Stimulated activated CD8-positive, alpha-beta memory T cell treated with anti-CD3 and anti-CD28 coated beads, Interleukin-15, amount 100 ng/mL, for 1 hour (primary cell): ENCODE measurements around the gene HYAL1.

Source experiments
- DNase-seq: peaks from one replicate; pipeline ENCODE4 v3.0.0-alpha.2; 2020; ENCODE audit warnings: low read depth

Gene HYAL1

DNA sequence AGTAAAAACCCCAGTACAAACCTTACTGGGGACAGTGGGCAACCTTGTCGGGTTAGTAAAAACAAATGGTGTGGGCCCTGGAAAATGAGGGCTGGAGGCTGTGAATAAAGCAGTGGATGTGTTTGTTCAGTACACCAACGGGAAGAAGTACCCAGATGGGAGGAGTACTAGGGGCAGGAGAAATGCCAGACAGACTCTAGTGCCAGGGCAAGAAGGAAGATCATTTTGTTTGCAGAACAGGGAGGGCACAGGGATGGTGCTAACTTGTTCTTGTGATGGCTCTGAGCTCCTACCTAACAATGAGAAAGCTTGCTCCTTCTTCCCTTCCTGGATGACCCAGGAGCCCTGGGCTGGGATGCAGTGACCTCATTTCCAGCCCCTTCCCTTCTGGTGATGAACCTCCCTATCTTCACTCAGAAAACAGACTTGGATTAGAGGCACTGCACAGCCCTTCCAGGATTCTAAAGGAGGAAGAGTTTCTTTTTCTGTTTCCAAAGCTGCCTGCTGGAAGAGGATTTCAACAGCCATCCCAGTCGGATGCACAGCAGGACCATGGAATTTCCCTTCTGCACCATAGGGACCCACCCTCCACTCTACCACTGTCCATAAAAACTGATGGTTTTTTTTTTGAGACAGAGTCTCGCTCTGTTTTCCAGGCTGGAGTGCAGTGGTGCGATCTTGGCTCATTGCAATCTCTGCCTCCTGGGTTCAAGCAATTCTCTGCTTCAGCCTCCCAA is 31.1 kb upstream of the HYAL1 start:
- DNase-seq = no peak

DNA sequence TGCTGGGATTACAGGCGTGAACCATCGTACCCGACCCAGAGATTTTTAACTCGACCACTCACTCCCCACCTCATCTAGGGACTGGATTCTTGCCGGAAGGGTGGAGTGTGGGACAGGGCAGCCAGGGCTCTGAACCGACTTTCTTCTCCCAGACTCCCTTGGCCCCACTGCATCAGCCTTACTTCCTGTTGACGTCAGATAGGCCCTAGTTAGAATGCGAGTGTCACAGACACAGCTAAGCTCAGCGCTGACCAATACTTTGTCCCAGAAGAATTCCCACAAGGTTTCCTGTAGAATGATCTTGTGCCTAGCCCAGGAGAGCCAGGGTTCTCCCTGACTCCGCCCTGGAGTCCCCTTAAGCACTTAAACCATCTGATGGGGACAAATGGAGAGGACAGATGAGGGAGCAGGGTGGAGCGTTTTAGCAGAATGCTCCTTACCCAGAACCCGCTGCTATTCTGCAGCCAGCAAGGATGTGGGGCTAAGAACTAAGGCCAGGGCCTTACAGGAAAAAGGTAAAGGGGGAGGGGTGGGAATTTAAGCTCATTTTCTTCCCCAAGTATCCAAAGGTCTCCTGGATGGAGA is 30.5 kb upstream of the HYAL1 start:
- no peak for DNase-seq

DNA sequence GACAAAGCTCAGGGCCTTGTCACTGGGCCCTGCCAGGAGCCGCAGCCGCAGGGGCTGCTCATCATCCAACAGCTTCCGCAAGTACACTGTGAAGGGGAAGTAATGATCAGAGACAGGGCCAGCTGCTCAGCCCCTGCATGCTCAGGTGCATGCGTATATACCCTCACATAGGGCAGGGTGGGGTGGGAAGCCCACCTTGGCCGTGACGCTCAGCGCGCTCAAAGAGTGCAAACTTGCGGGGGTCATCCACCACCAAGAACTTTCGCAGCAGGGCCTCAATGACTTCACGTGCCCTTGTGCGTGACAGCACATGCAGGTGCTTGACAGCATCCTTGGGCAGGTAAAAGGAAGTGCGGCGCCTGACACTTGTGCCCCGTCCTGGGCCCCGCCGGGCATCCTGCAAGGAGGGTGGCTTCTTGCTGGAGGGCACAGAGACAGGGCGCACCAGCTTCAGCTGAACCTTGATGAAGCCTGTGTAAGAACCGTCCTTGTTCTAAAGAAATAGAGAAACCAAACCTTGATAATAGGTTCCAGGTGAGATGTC is 28.1 kb upstream of the HYAL1 start:
- no peak for DNase-seq

DNA sequence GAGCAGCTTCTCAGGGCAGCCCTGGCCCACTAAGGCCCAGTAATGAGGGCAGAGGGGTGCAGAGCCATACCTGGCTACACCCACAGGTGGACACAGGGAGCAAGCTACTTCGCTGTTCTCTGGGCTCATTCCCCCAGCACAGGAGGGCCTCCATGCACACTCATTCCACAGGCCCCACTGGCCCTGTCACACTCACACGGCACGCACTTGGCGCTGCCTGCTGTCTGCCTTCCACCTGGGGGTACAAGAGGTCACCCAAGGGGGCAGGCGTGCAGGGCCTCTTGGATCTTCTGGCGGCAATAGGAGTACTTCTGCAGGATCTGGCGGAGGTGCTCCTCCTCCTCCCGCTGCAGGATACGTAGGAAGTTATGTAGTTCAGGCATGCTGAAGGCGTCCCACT is 27.0 kb upstream of the HYAL1 start:
- DNase-seq = no peak

DNA sequence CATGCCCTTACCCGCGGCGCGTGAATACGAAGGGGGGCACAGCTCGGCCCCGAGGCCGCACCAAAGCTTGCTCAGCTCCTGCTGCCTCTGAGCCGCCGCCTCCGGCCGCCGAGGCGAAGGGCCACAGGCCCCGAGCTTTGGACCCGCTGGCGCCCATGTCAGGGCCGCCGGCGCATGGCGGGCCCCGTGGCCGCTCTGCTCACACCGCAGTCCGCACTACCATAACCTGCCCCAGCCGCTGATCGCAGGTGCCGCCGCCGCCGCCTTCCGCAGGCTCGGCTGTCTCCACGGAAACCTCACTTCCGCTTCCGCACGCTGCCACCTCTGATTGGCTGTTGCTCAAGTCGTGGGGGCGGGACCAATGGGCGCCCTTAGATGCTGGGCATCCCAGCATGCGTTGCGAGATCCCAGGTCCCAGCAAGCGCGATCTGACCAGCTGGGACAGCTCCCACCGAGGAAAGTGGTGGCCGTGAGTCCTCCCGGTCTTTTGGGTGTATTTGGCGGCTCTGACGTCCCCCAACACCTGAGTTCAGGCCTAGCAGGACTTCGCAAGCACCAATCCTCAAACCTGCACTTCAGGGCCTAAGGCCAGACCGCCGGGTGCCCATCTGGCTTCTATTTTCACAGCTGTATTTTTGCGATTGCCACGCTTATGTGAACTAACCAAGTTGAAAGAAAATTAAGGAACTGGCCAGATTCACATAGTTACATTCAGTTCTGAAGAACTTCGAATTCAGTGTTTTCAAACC is 24.7 kb upstream of the HYAL1 start, which contains the start of gene TUSC2:
Gene TUSC2 (minus strand): TSS at position 281 of the 749 bp plus-strand sequence. CDS start 124 bp downstream, at position 157.
- DNase-seq = peak; percentile 91

DNA sequence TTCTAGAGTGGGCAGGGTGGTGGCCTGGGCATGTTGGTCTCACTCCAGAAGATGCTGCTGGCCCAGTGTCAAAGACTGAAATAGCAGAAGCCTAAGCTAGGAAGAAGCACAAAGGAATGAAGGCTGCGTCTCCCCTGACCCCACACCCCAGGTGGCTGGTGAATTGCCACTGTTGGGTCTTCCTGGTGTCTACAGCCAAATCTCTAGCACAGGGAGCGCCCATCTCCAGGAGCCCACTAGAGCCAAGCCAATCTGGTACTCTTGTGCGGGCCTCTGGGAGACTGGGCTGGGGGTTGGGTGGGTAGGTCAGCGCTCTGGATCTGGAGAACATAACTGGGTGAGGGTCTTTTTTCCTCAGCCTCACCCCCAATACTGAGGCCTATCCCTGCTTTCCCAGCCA is 23.8 kb upstream of the HYAL1 start:
- DNase-seq = no peak

DNA sequence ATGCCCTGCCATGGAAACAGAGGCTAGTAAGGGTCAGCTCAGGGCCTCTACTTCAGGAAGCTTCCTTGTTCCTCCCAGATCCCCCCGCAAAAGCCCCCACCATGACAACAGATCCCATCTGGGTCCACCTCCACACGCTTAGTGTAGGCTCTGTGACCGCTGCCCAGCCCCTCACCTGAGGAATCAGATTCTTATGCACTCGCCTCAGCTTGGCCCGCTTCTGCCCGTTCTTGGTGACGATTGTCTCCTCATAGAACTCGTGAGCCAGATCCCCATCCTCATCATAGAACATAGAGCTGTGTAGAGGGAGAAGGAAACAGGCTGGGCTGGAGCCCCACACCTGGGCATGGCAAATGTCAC is 22.8 kb upstream of the HYAL1 start:
- no peak for DNase-seq

DNA sequence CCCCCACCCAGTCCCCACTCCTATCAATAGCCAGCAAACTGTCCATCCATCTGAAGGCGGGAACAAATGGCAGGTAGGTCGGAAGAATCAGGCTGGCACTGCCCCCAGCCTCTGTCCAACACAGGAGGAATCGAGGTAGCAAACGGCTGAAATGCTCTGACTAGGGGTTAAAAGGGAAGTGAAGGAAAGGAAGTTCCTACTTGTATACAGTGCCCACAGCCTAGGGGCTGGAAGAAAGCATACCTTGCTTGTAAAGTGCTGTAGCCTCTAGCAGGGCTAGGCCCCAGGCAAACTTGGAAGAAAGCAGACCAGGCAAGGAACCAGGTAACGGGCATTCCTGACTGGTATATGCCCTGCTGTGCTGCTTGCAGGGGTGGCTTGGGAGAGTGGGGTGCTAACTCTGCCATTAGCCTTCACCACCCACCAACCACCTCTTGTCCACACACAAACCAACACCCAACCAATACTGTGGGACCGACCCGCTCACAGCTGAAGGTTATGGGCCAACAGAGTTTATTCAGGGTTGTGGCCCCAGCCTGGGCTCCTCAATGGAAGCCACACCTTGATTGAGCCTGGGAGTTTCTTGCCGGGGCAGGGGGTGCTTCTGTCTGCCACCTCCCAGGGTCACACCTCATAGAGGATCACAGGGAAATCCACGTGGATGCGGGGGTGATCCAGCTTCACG is 22.3 kb upstream of the HYAL1 start:
- no peak for DNase-seq

DNA sequence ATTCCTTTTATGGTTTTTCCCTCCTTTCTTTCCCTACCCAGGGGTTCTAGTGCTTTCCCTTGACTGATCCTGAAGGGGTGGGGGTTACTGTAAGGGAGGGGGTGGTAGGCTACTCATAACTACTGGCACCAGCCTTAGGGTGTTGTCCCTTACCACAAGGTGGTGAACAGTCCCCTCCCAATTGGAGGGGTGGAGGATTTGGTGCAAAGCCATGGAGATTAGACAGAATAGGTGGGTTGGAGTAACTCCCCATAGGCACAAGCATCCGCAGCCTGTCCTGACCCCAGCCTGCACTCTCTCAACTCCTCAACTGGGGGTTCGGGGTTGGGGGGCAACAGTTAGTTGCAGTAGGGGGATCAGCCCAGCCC is 21.7 kb upstream of the HYAL1 start:
- no peak for DNase-seq

DNA sequence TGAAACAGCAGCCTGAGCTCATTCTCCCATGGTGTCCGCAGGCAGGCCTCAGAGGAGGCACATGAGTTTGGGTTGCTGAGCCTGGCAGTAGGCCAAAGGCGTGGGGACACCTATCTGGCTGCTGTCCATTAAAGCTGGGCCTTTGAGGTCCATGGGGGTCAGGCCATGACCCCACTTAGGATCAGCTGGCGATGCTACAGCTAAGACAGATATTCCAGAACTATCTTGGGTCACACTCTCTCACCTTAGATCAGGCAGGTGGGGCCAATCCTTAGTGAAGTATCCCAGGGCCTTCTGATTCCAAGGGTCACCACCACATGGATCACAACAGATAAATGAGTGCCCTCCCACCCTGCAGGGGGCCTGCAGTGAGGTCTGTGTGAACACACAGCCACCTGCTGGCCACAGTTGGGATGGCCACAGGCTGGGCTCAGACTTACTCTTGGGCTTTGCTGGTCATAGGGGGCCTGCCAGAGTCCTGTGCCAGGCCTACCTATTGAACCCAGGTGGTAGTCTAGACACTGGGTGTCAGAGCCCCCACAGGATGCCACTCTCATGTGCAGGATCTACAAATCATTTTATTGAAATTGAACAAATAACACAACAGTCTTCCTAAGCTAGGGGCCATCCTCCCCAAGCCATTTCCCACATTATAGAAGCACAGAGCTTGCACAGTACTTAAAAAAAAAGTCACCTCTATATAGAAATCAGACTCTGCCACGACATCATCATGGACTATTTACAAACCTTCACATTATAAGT is 21.2 kb upstream of the HYAL1 start:
- peak; percentile 36 for DNase-seq

DNA sequence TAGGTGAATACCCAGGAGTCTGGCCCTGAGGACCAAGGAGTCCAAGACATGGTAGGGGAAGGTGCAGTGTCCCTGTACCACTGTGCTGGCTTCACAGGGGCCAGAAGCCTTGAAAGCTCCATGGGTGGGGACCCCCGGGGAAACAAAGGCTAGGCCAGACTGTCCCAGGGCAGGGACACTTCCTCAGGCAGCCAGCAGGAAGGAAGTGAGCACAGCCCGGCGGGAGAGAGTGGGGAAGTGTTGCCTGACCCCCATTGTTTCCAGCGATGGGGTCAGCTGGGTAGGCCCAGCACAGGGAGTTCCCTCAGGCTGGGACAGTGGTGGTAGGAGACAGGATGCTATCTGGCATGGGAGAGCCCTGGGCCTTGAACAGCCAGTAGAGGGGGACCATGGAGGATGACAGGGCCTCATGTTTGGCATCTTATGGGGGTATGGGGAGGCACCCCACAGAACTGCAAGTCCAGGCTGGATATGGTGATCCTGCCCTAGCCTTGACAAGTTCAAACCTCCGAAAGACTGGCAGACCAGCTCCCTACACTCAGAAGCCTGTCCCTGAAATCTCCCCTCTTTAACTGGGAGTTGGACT is 20.3 kb upstream of the HYAL1 start:
- no peak for DNase-seq

DNA sequence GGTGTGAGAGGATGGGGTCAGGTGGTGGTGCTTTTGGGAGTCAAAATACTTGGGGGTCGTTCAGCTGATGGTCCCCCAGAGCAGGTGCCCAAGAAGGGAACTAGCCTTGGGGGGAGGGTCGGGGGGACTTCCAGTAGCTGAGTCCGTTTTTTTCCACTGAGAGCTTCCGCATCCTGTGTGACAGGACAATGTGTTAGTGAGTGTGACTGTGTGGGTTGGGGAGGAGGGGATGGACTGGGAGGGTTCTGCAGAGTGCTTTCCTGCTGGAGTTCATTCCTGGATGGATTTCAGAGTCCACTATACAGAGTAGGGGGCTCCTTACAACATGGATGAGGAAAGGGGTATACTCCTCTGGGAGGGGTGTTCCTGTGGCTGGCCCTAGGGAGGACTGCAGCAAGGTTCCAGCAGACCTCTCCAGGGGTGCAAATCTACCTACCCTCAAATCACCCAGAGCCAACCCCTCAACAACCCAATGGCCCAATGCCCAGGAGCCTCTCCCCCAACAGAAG is 19.8 kb upstream of the HYAL1 start:
- DNase-seq = no peak

DNA sequence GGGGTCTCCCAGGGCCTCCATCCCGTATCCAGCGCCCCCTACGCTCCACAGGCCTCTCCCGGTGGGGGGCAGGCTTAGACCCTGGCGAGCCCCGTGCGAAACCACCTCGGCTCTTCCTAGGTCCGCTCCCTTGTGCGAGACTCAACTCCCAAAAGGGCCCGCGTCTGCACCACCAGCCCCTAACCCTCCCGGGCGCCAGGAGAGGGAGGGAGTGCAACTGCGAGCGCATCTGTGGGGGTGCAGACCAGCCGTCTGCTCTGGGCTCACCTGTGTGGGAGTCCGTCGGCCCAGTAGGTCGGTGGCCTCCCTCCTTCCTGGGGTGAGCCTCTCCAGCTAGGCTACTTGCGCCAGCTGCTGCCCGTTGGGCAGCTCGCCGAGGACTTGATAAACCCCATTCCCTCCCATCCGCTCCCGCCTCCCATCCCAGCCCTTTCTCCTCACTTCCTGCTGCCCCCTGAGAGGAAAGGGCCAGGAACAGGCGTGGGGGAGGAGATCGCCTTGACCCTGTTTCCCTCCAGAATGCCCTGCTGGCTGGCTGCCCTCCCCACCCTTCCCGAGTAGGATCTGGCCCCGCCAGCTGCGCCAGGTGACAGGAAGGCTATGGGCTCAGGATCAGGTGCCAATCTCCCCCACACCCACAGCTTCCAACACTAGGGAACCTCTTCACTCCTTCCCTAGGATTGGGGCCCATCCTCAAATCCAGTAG is 19.2 kb upstream of the HYAL1 start, which contains the start of gene HYAL2:
Gene HYAL2 (minus strand): TSS at position 360 of the 706 bp plus-strand sequence. CDS start 2,256 bp downstream, outside the sequence.
- DNase-seq = no peak

DNA sequence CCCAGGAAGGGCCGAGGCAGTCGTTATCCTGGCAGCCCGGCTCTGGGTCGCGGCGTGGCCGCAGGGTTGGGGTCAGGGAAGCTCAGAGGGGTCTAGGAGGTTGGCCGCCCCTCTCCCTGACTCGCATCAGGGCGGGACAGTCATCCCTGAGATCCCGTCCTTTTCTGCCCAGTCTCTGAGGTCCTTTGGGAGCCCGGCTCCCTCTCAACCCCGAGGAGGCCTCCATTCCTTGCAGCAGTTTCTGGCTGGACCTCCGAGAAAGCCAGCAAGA is 18.7 kb upstream of the HYAL1 start:
- no peak for DNase-seq

DNA sequence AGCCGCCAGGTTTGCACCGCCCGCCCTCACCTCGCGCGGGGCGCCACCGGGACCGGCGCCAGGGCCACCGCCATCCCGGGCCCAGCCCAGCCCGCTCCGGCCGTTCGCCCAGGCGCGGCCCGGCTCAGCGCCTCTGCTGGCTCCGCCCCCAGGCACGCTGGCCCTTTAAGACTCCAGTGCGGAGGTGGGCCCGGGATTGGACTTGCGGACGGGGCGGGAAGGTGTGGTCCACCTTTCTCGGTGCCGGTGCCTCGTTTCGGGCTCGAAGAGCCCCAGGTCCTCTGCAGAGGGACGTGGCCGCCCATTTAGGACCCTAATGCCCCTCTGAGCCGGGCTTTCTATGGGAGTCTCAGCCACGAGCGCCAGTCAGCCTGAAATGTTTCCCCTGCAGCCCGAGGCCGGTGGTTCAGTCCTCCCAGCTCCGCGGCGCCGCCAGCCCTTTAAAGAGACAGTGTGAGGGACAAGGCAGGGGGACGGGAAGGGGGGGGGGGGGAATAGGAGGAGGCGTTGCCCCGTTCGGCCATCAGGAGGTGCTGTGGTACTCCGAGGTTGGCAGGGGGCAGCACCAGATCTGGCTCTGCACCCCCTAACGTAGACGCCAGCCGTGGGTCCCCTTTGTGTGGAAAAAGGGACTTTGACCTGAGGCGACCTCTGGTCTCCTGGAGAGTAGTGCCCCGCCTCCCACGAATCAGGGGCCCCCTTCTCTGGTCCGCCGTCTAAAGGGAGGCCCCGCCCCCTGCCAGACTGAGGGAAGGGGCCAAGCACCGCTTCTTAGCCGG is 18.2 kb upstream of the HYAL1 start:
- peak; percentile 57 for DNase-seq

DNA sequence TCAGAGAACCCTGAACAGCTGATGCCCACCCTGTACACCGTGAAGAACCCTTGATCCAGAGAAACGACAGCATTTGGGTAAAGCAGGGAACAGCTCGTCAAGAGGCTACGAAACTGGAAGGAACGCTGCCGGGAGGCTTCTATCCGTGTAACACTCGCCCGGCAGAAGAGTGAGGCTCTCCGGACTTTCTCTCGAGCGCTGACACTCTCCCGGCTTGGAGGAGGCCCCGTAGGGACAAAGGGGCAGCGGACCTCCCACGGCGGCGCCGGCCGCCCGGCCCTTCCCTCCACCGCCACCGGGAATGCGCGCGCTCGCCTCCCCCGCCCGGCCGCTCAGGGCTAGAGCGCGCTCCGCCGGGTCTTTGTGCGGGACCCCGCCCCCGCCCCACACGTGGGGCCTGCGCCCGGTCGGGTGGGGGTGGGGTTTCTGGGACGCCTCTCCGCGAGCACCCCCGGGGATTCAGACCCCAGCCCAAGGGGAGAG is 17.5 kb upstream of the HYAL1 start:
- DNase-seq = peak; percentile 22

DNA sequence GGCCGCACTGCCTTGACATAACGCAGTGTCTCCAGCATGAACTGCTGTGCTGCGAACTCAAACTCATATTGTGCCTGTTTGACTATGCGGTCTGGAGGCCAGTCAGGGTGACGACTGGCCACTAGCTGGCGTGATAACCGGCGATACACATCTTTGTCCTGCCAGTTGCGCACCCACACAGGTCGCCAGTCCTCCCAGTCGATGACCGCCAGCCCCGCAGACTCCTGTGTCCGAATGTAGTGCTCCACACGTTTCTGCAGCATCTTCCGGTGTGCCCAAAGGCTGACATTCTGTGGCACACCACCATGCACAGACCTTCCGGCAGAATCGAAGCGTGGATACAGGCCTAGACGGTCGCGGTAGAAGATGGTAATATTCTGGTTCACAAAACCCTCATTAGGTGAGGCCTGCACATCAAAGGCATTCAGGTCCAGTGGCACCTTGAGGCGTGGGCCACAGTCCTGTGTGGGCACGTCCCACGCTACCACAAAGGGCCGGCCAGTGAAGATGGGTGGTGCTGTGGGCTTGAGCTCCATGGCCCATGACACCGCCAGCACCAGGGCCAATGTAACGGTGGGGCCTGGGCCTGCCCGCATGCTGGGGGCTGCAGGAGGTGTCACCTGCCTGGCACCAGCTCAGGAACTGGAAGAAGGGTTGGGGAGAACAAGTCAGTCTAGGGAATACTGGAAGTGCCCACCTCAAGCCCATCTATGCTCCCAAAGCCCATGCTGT is 16.7 kb upstream of the HYAL1 start:
- DNase-seq = no peak

DNA sequence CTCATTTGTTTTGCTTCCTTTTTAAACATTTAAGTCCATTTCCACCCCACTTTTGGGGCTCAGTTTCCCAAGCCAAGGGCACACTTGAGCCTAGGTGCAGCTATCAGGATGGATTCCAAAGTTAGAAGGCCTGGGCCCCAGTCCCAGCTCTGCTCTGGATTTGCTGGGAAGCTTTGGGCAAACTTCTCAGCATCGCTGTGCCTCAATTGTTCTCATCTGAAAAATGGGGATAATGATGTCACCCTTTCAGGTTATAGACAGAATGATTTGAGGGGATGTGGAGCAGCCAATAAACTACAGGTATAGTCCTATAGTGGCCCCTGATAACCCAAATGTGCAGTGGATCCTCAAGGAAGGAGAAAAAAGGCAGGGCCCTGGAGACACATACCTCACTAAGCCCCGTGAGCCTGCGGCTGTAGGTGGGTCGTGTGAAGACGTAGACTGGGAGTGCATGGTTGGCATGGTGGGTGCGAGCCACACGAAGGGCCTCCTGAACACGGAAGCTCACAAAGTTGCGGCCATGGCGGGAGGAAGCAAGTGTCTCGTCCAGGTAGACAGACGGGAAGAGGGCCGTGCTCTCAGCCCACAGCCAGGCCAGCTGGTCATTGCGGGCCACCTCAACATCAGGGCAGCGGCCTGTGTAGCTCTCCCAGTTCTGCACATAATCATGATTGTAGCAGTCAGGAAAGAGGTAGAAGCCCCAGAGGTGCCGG is 16.0 kb upstream of the HYAL1 start:
- no peak for DNase-seq
